Mononuclear cell (primary cell): ENCODE data around the gene LGALS1. TPM values are rescaled to one million over a fixed set of nuclear protein-coding genes. Genes with fewer than 3 reads are reported as not detected.

Experiments
- total RNA-seq: library from RNA; depleted of rRNA; stranded (reverse); fragments of >200 nt; gene quantifications from one replicate; pipeline ENCODE4 v1.2.3, GENCODE V29; 2012

Gene LGALS1
- total RNA-seq, 1 donor: 260 TPM

Other genes starting within 250 kb of the LGALS1 start
- gene ELFN2, start 248.2 kb upstream of the LGALS1 start, total RNA-seq: under 0.01 TPM
- 77.0 TPM for gene MFNG, start 189.3 kb upstream of the LGALS1 start, total RNA-seq
- gene CARD10, start 156.2 kb upstream of the LGALS1 start, total RNA-seq: not detected
- gene CDC42EP1, start 115.2 kb upstream of the LGALS1 start, total RNA-seq: 0.42 TPM
- 75.2 TPM for gene LGALS2, start 95.5 kb upstream of the LGALS1 start, total RNA-seq
- gene GGA1, start 66.8 kb upstream of the LGALS1 start, total RNA-seq: 60.8 TPM
- gene SH3BP1, start 36.0 kb upstream of the LGALS1 start, total RNA-seq: 64.0 TPM
- 2.7 TPM for gene PDXP, start 16.9 kb upstream of the LGALS1 start, total RNA-seq
- 21.0 TPM for gene NOL12, start 10.7 kb downstream of the LGALS1 start, total RNA-seq
- gene TRIOBP, start 21.4 kb downstream of the LGALS1 start, total RNA-seq: 30.0 TPM
- gene GCAT, start 132.3 kb downstream of the LGALS1 start, total RNA-seq: 1.7 TPM
- gene GALR3, start 147.7 kb downstream of the LGALS1 start, total RNA-seq: not detected
- 10.7 TPM for gene ANKRD54, start 168.7 kb downstream of the LGALS1 start, total RNA-seq
- 516 TPM for gene EIF3L, start 173.8 kb downstream of the LGALS1 start, total RNA-seq
- 10.7 TPM for gene MICALL1, start 230.7 kb downstream of the LGALS1 start, total RNA-seq